Caco-2 (cell line): ENCODE data around the gene PITPNB. TPM values are rescaled to one million over a fixed set of nuclear protein-coding genes. Genes with fewer than 3 reads are reported as not detected.

ENCODE experiments used
- BruUV-seq: library from RNA; stranded (reverse); fragments of 400-500 nt; replicated peaks from 2 replicates; lab custom pipeline; 2021; lab: Mats Ljungman, UMichigan
- CTCF ChIA-PET: fragments of 300-600 bp; sonication (Branson Sonifier 250); formaldehyde crosslinking; loops from one replicate; lab custom pipeline; 2022; ENCODE audit warnings: antibody characterized with exemption; lab: Charles Lee
- POLR2A ChIA-PET: fragments of 300-600 bp; sonication (Branson Sonifier 250); formaldehyde crosslinking; loops from one replicate; lab custom pipeline; 2022; ENCODE audit warnings: antibody characterized with exemption; lab: Charles Lee
- DNase-seq, 2 experiments: peaks; one replicate each; pipeline versions ENCODE4 v3.0.0 to v3.0.0-alpha.2; 2020 to 2022
- H3K27me3 ChIP-seq: replicated peaks from 2 replicates; pipeline ENCODE4 v1.6.0; 2011; ENCODE audit warnings: low read length; ENCODE audit not compliant: control insufficient read depth, insufficient read depth
- H3K36me3 ChIP-seq: 2 replicates; pipeline ENCODE4 v1.5.1; 2011; ENCODE audit warnings: low read length; ENCODE audit not compliant: control insufficient read depth, insufficient read depth
- H3K4me1 ChIP-seq: fragments of 250-450 bp; sonication (Bioruptor Pico); 2 replicates; pipeline ENCODE4 v1.5.1; 2020; ENCODE audit warnings: mild to moderate bottlenecking
- H3K4me3 ChIP-seq: 2 replicates; pipeline ENCODE4 v1.5.1; 2011; ENCODE audit warnings: low read depth, mild to moderate bottlenecking, control low read depth, low read length
- H3K9me3 ChIP-seq: fragments of 250-450 bp; sonication (Bioruptor Pico); 2 replicates; pipeline ENCODE4 v1.5.1; 2020; ENCODE audit warnings: mild to moderate bottlenecking, moderate library complexity
- H3K27ac Mint-ChIP-seq: one replicate; pipeline ENCODE4 v1.8.0; 2022; ENCODE audit warnings: mixed read lengths; ENCODE audit not compliant: unreplicated experiment
- H3K27me3 Mint-ChIP-seq: one replicate; pipeline ENCODE4 v1.8.0; 2022; ENCODE audit warnings: mixed read lengths; ENCODE audit not compliant: insufficient read depth, unreplicated experiment
- H3K36me3 Mint-ChIP-seq: one replicate; pipeline ENCODE4 v1.8.0; 2022; ENCODE audit warnings: mild to moderate bottlenecking, mixed read lengths; ENCODE audit not compliant: insufficient read depth, unreplicated experiment
- H3K4me1 Mint-ChIP-seq: one replicate; pipeline ENCODE4 v1.8.0; 2022; ENCODE audit warnings: low read depth, mixed read lengths; ENCODE audit not compliant: unreplicated experiment
- H3K4me3 Mint-ChIP-seq: one replicate; pipeline ENCODE4 v1.8.0; 2022; ENCODE audit warnings: mild to moderate bottlenecking, moderate library complexity, mixed read lengths; ENCODE audit not compliant: unreplicated experiment
- H3K9me3 Mint-ChIP-seq: one replicate; pipeline ENCODE4 v1.8.0; 2022; ENCODE audit warnings: mixed read lengths; ENCODE audit not compliant: unreplicated experiment
- intact Hi-C: fragments of 100-400 bp; cut with micrococcal nuclease; formaldehyde crosslinking; loops from one replicate; pipeline ENCODE4 v1.10.0; 2022; ENCODE audit not compliant: unreplicated experiment
- total RNA-seq: library from RNA; stranded (reverse); gene quantifications from 2 replicates; pipeline ENCODE4 v1.2.3, GENCODE V29; 2022
- TF ChIP-seq, protein P1 (sequence below), 2 experiments: fragments of 200-600 bp in 1 of 2; IDR thresholded peaks; 1 replicate in 1 of 2; 2 replicates in 1 of 2; pipeline versions ENCODE4 v1.5.1 to v1.8.0; 2011 to 2022; ENCODE audit warnings: antibody characterized with exemption in 1 of 2, control low read depth in 1 of 2, inconsistent platforms in 1 of 2, low read depth in 1 of 2, low read length in 1 of 2, mild to moderate bottlenecking in 1 of 2, moderate library complexity in 1 of 2; ENCODE audit not compliant: insufficient read depth in 1 of 2, severe bottlenecking in 1 of 2, unreplicated experiment in 1 of 2

PITPNB gene
- total RNA-seq, 1 experiment from 2014 or later, result 81.7 TPM

DNA sequence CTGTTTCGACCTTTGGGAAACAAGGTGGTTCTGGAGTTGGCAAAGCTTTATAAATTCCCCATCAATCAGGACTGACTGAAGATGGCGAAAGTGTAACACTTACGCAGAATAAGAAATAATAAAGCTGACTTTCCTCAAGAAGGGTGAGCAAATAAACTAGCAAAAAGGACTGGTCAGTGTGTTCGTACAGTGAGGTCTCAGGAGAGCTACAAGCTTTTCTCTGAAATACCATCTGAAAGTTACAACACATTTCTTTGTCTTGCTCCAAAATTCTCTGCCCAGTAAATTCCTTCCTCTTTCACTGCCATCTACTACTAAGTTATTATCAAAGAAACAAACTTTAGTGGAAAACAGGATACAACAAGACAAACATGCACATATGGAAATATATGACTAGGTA lies 13.4 kb downstream of the PITPNB start:
- BruUV-seq, result no TSS peak
- H3K27ac Mint-ChIP-seq, result no peak overlapping the region

DNA sequence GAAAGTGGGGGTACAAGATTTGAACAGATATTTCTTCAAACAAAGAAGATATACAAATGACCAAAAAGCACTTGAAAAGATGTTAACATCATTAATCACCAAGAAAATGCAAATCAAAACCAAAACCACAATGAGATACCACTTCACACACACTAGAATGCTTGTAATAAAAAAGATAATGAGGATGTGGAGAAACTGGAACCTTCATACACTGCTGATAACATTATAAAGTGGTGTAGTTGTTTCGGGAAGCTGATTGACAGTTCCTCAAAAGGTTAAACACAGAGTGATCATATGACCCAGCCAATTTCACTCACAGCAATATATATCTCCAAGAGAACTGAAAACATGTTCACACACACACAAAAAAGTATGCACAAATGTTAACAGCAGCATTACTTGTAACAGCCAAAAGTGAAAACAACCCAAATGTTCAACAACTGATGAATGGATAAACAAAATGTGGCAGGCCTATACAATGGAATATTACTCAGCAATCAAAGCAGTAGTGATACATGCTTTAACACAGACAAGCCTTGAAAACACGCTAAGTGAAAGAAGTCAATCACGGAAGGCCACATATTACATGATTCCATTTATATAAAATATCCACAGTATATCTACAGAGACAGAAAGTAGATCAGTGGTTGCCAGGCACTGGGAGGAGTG lies 15.1 kb downstream of the PITPNB start:
- TF ChIP-seq, protein P1, sequence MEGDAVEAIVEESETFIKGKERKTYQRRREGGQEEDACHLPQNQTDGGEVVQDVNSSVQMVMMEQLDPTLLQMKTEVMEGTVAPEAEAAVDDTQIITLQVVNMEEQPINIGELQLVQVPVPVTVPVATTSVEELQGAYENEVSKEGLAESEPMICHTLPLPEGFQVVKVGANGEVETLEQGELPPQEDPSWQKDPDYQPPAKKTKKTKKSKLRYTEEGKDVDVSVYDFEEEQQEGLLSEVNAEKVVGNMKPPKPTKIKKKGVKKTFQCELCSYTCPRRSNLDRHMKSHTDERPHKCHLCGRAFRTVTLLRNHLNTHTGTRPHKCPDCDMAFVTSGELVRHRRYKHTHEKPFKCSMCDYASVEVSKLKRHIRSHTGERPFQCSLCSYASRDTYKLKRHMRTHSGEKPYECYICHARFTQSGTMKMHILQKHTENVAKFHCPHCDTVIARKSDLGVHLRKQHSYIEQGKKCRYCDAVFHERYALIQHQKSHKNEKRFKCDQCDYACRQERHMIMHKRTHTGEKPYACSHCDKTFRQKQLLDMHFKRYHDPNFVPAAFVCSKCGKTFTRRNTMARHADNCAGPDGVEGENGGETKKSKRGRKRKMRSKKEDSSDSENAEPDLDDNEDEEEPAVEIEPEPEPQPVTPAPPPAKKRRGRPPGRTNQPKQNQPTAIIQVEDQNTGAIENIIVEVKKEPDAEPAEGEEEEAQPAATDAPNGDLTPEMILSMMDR (IDR thresholded peaks at IDR 0.05; ENCODE audit: insufficient read depth in 1 of 2, low read depth in 1 of 2, low read length in 1 of 2, severe bottlenecking in 1 of 2, unreplicated experiment in 1 of 2), result no peak
- no peaks in the 10 kb centered on the region; the same call in 1 of the 2 replicates for H3K36me3 ChIP-seq
- no peak overlapping the region for H3K4me3 Mint-ChIP-seq
- no peak overlapping the region for H3K27ac Mint-ChIP-seq
- ChIA-PET POLR2A (interaction anchor here (0.7 kb wide), 1 partner anchor 13 kb away, joined by 3 read pairs; no protein-coding TSS in a partner anchor), CTCF (no interaction called here)
- intact Hi-C loops, result no loop called here
- peaks cover 13% of the 10 kb centered on the region for H3K4me1 Mint-ChIP-seq
- DNase-seq, result no peak
- H3K4me1 ChIP-seq, result no peaks in the 10 kb centered on the region
- H3K27me3 ChIP-seq, result no peaks in the 10 kb centered on the region
- no peaks in the 10 kb centered on the region for H3K27me3 Mint-ChIP-seq
- no peaks in the 10 kb centered on the region for H3K9me3 ChIP-seq
- H3K9me3 Mint-ChIP-seq, result no peaks in the 10 kb centered on the region
- H3K36me3 Mint-ChIP-seq, result peaks cover 59% of the 10 kb centered on the region
- H3K4me3 ChIP-seq, result no peak overlapping the region
- no TSS peak for BruUV-seq

More for the DNA sequence above, 13.4 kb downstream of the PITPNB start:
- H3K4me1 Mint-ChIP-seq, result peaks cover 13% of the 10 kb centered on the region
- H3K4me3 ChIP-seq, result no peak overlapping the region
- intact Hi-C loops, result no loop called here
- H3K4me1 ChIP-seq, result no peaks in the 10 kb centered on the region
- DNase-seq, result no peak
- POLR2A ChIA-PET, result interaction anchor here (0.5 kb wide), 1 partner anchor 14 kb away, joined by 3 read pairs; the partner anchor contains the start of gene PITPNB
- peaks cover 1% of the 10 kb centered on the region for H3K36me3 ChIP-seq
- peaks cover 65% of the 10 kb centered on the region for H3K36me3 Mint-ChIP-seq
- no peak overlapping the region for H3K4me3 Mint-ChIP-seq
- no peaks in the 10 kb centered on the region for H3K27me3 Mint-ChIP-seq
- no peaks in the 10 kb centered on the region for H3K27me3 ChIP-seq
- TF ChIP-seq, protein P1 (IDR thresholded peaks at IDR 0.05; ENCODE audit: insufficient read depth in 1 of 2, low read depth in 1 of 2, low read length in 1 of 2, severe bottlenecking in 1 of 2, unreplicated experiment in 1 of 2), result no peak
- CTCF ChIA-PET, result no interaction called here
- no peaks in the 10 kb centered on the region for H3K9me3 ChIP-seq
- no peaks in the 10 kb centered on the region for H3K9me3 Mint-ChIP-seq

DNA sequence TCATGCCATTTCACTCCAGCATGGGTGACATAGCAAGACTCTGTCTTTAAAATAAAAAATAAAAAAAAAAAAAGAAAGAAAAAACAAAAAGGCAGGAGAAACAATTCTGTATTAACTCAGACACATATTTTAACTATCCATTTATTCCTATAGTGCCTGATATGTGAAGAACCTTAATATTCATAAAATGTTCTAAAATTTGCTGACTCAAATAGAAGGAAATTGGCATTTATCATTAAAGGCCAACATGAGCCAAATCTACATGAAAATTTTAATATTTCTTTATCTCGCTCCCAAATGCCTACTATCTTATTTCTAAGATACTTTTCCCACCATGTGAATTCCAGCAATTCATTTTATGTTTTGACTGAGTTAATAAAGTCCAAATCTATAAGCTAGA lies 18.9 kb downstream of the PITPNB start:
- TF ChIP-seq, protein P1 (IDR thresholded peaks at IDR 0.05; ENCODE audit: insufficient read depth in 1 of 2, low read depth in 1 of 2, low read length in 1 of 2, severe bottlenecking in 1 of 2, unreplicated experiment in 1 of 2), result no peak
- CTCF ChIA-PET, result no interaction called here
- H3K27me3 Mint-ChIP-seq, result no peaks in the 10 kb centered on the region
- no peaks in the 10 kb centered on the region for H3K9me3 ChIP-seq
- no peak for DNase-seq
- no TSS peak for BruUV-seq
- peaks cover 13% of the 10 kb centered on the region for H3K4me1 Mint-ChIP-seq
- no peaks in the 10 kb centered on the region for H3K9me3 Mint-ChIP-seq
- H3K4me3 Mint-ChIP-seq, result no peak overlapping the region
- H3K27me3 ChIP-seq, result no peaks in the 10 kb centered on the region
- peaks cover 68% of the 10 kb centered on the region for H3K36me3 Mint-ChIP-seq
- H3K4me3 ChIP-seq, result no peak overlapping the region
- no peak overlapping the region for H3K27ac Mint-ChIP-seq
- POLR2A ChIA-PET, result no interaction called here
- intact Hi-C loops, result no loop called here
- peaks cover 3% of the 10 kb centered on the region; the same call in 1 of the 2 replicates for H3K4me1 ChIP-seq
- H3K36me3 ChIP-seq, result no peaks in the 10 kb centered on the region; the same call in 1 of the 2 replicates
